Fibroblast of the aortic adventitia (primary cell): Measurements from ENCODE around the gene AIG1. TPM values are rescaled to one million over a fixed set of nuclear protein-coding genes. Genes with fewer than 3 reads are reported as not detected.

Experiments
- DNase-seq: peaks from one replicate; pipeline ENCODE4 v3.0.0-alpha.2; 2010; ENCODE audit warnings: low read depth
- H3K4me3 ChIP-seq: 2 replicates; pipeline ENCODE4 v1.5.1; 2011; ENCODE audit warnings: low read depth, mild to moderate bottlenecking, control low read depth, low read length, moderate library complexity
- total RNA-seq: library from RNA; depleted of rRNA; stranded (reverse); fragments of >200 nt; gene quantifications from 2 replicates; pipeline ENCODE4 v1.2.3, GENCODE V29; 2012; ENCODE audit warnings: low replicate concordance
- TF ChIP-seq, protein P1 (sequence below): IDR thresholded peaks from 2 replicates; pipeline ENCODE4 v1.5.1; 2011; ENCODE audit warnings: mild to moderate bottlenecking, low read length, control low read depth, inconsistent platforms; ENCODE audit not compliant: insufficient read depth

The AIG1 gene
- total RNA-seq, 1 donor: 28.0 TPM

GRCh38 chr6:143187238-143187923, 126.7 kb downstream of the AIG1 start:
- TF ChIP-seq, protein P1, sequence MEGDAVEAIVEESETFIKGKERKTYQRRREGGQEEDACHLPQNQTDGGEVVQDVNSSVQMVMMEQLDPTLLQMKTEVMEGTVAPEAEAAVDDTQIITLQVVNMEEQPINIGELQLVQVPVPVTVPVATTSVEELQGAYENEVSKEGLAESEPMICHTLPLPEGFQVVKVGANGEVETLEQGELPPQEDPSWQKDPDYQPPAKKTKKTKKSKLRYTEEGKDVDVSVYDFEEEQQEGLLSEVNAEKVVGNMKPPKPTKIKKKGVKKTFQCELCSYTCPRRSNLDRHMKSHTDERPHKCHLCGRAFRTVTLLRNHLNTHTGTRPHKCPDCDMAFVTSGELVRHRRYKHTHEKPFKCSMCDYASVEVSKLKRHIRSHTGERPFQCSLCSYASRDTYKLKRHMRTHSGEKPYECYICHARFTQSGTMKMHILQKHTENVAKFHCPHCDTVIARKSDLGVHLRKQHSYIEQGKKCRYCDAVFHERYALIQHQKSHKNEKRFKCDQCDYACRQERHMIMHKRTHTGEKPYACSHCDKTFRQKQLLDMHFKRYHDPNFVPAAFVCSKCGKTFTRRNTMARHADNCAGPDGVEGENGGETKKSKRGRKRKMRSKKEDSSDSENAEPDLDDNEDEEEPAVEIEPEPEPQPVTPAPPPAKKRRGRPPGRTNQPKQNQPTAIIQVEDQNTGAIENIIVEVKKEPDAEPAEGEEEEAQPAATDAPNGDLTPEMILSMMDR: no peak
- H3K4me3 ChIP-seq: no peak overlapping the region

DNA sequence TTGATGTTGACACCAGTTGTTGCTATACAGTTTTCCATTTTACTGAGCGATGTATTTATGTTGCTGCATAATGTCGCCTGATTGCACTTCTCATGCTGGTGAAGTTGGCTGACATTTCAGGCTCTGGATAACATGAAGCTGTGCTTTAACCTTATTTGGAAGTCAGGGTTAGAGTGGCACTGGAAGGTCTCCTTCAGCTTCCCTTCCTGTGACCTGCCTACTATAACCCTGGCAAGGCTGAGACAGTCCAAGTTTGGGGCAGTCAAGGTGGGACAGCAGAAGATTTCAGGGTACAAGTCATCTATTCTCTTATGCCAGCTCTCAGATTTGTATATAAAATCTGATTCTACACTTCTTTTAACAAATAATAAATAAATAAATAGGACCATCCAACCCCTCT, 127.6 kb downstream of the AIG1 start:
- DNase-seq: no peak
- H3K4me3 ChIP-seq: no peak overlapping the region
- TF ChIP-seq, protein P1: no peak

More at GRCh38 chr6:143187238-143187923, 126.7 kb downstream of the AIG1 start:
- DNase-seq: peak; percentile 93

GRCh38 chr6:143191361-143191760, 130.7 kb downstream of the AIG1 start:
- no peak for DNase-seq
- no peak overlapping the region for H3K4me3 ChIP-seq

GRCh38 chr6:143192766-143193165, 132.1 kb downstream of the AIG1 start:
- TF ChIP-seq, protein P1: no peak
- H3K4me3 ChIP-seq: no peak overlapping the region
- DNase-seq: no peak

More at GRCh38 chr6:143191361-143191760, 130.7 kb downstream of the AIG1 start:
- TF ChIP-seq, protein P1: no peak

DNA sequence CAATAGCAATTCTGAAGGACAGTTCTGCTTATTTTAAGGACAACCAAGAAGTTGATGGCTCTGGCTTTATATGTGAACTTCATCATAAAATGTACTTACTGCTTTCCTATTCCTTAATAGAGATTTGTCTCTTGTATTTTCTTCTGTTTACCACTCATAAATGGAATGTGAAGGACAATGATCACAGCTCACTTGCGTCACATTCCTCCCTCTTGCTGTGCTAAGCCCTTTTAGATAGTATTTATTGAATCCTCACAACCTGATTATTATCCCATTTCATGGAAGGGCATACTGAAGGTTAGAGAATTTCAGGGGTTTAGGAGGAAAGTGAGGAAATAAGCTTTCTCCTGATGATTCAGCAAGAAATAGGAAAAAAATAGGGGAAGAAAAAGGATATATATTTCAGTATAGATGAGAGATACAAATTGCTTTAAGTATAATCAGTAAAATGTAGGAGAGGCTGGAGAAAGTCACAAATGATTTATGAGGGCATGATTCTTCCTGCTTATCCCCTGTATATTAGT, 132.9 kb downstream of the AIG1 start:
- no peak overlapping the region for H3K4me3 ChIP-seq
- TF ChIP-seq, protein P1: no peak
- DNase-seq: no peak

- TF ChIP-seq, protein P1: no peak
- no peak for DNase-seq
- H3K4me3 ChIP-seq: no peak overlapping the region
Observed at GRCh38 chr6:143194095-143194589, 133.5 kb downstream of the AIG1 start.
